HG03097 (cell line): Measurements from ENCODE around the gene TEX48.

Experiments used
- ATAC-seq: cut with Tn5 transposase; IDR thresholded peaks from one replicate; pipeline ENCODE4 v1.9.1; 2021; ENCODE audit not compliant: unreplicated experiment, low FRiP score

TEX48 gene

GRCh38 chr9:114669961-114670360 lies 12.0 kb downstream of the TEX48 start:
- ATAC-seq, result no peak

GRCh38 chr9:114668146-114668545 lies 13.8 kb downstream of the TEX48 start:
- no peak for ATAC-seq

DNA sequence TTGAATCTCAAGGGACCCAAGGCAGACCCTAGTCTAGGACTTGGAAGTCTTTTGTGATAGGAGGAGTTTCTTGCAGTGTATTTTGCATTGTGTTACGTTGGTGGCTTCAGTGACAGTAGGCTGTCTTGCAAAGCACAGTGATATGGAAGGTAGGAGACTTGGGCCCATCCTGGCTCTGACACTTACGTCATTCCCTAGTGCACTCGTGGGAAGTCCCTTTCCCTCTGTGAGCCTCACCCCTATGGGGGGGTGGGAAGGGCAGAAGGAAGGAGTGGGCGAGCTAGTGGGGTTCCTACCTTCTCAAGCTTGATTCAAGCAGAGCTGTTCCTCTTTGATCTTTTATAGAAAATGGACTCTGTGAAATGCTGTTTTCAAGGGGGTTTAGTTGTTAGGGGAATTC lies 15.1 kb downstream of the TEX48 start:
- ATAC-seq, result no peak

DNA sequence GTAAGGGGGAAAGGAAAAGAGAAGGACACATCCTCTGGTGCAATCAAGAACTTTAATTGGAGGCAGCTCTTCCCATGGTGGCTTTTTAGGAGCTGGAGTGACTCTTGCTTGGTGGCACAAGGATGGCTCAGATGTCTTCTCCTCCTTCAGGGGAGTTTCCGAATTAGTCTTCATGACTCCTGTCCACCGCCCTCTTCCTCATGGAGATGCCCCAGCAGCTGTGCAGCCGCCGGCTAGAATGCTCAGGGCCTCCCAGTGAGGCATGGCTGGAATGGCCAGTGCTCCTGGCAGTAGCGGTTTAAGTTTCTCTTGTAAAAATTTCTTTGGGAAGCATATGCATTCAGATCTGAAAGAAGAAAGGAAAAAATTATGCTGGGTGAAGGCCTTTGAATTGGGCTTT lies 15.6 kb downstream of the TEX48 start:
- no peak for ATAC-seq

GRCh38 chr9:114664181-114664580 lies 17.8 kb downstream of the TEX48 start:
- no peak for ATAC-seq

- no peak for ATAC-seq
These were observed 19.7 kb downstream of the TEX48 start for GRCh38 chr9:114662081-114662989.

- ATAC-seq, result no peak
These were observed 24.3 kb downstream of the TEX48 start, which contains the start of gene TEX53 for GRCh38 chr9:114657705-114658104. TSS of gene TEX53 (minus strand) at chr9:114657805. CDS start at chr9:114657774, 31 bp downstream.

DNA sequence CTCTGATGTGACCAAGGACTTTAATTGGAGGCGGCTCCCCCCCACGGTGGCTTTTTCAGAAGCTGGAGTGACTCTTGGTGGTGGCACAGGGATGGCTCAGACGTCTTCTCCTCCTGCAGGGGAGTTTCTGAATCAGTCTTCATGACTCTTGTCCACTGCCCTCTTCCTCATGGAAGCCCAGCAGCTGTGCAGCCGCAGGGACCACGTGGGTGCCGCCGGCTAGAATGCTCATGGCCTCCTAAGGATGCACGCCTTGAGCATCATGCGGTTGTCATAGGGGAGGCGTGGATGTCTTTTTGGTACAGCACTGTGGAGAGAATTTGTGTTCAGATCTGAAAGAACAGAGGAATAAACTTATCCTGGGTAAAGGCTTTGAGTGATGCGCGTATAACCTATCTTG lies 25.7 kb downstream of the TEX48 start:
- ATAC-seq, result no peak

GRCh38 chr9:114655689-114656088 lies 26.3 kb downstream of the TEX48 start:
- no peak for ATAC-seq

- no peak for ATAC-seq
These were observed 28.3 kb downstream of the TEX48 start for GRCh38 chr9:114653556-114654159.

GRCh38 chr9:114652776-114653555 lies 29.0 kb downstream of the TEX48 start:
- ATAC-seq, result no peak

GRCh38 chr9:114643896-114644295 lies 38.1 kb downstream of the TEX48 start:
- no peak for ATAC-seq

GRCh38 chr9:114643001-114643400 lies 39.0 kb downstream of the TEX48 start:
- no peak for ATAC-seq

DNA sequence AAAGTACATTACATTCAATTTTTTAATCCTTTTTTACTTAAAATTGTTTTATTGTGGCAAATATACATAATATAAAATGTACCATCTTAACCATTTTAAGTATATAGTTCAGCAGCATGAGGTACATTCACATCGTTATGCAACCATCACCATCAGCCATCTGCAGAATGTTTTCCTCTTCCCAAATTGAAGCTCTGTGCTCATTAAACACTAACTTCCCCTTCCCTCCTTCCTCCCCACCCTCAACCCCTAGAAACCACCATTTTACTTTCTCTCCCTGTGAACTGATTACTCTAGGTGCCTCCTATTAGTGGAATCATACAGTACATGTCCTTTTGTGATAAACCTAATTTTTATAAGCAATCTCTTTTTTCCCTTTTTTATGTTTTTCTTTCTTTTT lies 40.0 kb downstream of the TEX48 start:
- no peak for ATAC-seq

DNA sequence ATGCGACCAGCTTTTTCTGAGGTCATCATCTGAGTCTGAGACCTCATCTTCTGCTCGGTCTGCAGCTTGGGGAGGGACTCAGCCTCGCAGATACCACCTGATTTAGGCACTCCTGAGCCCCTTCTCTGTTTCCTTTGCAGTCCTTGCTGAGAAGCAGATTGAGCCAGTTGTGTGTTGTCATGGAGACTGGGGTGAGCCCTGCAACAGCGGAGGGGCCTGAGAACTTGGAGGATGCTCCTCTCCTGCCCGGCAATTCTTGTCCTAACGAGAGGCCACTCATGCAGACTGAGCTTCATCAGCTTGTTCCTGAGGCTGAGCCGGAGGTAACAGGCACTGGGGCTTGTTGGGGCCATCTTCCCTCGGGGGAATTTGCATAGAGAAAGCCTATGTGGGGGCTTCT lies 43.6 kb downstream of the TEX48 start:
- ATAC-seq, result no peak

DNA sequence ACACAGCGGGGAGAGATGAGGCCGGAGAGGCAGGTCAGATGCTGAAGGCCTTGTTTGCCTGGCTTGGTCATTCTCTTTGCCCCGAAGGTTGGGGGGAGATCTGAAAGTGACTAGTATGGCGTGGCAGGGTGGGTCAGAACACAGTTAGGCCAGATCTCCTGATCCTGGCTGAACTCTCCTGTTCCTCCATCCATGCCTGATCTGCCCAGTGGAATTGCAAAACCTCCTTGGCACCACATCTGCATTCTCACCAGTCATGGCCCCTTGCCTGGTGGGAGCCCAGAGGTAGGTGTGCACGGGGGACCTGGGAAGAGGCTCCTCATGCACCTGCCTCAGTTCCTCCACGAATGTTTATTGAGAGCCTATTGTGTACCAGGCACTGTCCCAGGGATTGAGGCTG lies 47.6 kb downstream of the TEX48 start:
- ATAC-seq, result no peak

- ATAC-seq, result no peak
These were observed 48.4 kb downstream of the TEX48 start for GRCh38 chr9:114633438-114634089.

GRCh38 chr9:114631166-114631565 lies 50.8 kb downstream of the TEX48 start:
- ATAC-seq, result no peak

DNA sequence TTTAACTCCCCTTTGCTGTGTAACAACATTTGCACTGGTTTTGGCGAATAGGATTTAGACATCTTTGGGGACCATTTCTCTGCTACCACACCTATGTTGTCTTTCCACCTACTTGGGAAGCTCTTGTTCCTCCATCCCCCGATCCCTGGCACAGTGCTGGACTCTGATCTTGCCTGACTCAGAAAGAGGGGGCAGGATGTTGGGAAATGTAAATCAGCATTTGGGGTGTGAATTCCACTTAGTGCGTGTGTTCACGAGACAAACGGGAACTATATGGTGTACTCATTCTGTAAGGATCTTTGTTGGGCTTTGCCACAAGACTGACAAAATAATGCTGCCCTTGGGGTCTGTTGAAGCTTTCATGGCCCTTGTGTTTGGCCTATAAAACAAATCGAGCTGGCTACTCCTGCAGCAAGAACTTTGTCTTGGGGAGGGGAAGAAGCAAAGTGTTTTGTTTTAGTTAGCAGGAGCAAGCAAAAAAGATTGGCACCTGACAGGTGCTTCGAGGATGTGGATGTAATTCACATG lies 52.4 kb downstream of the TEX48 start:
- no peak for ATAC-seq

- no peak for ATAC-seq
These were observed 54.4 kb downstream of the TEX48 start for GRCh38 chr9:114627553-114627952.
